Ammon's horn (tissue), 1 donor: ENCODE results near the gene ARHGAP8.
A peak's percentile ranks its signal among the peaks of the same experiment; 100 is the strongest.

Source experiments
- DNase-seq: peaks from one replicate; pipeline ENCODE4 v3.0.0-alpha.2; 2016; ENCODE audit warnings: low spot score

Gene ARHGAP8

DNA sequence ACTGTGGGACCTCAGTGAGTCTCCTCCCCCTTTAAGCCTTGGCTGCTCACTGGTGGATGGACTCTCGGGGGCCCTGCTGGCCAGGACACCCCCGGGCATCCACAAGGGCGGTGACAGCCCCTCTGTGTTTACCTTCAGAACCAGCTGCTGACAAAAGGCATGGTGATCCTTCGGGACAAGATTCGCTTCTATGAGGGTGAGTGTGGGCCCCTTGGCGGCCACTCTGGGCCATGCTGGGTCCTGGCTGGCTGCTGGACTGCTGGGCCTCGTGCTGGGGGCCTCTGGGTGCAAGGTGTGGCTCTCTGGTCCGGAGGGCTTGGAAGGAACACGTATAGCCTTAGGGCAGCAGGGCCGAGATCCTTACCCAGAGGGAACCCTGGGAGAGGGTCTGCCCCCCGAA, 25.9 kb upstream of the ARHGAP8 start:
- DNase-seq, result no peak

DNA sequence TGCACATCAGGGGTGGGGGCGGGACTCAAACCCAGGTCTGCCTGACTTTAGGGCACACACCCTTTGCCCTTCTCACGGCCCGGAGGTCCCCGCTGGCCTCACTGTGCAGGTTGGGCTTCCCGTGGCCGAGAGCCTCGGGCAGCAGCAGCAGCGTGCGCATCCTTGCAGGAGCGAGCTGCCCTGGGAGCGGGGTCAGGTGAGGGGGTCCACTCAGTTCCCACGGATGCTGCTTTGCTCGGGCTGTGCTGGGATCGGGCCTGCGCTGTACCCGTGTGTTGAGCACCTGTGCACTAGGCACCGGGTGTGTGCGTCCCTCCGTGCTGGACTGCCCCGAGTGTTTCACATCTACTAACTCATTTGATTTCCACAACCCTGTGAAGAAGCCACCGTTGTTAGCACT, 25.2 kb upstream of the ARHGAP8 start:
- DNase-seq, result no peak

DNA sequence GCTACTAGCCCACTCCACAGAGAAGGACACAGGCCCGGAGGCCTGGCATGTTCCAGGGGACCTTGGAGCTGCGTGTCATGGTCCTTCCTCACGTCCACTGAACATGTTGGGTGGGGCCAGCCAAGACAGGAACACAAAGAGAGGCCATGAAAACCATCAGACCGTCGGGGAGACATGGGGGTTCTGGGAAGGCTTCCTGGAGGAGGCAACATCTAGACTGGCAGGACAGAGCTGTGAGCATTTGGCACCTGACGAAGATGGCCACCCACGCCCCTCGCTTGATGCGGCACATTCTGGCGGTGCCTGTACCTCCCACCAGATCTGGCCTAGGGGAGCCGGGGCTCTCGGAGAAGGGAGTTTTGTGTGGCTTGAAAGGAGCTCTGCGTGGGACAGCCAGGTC, 24.7 kb upstream of the ARHGAP8 start:
- DNase-seq, result no peak

DNA sequence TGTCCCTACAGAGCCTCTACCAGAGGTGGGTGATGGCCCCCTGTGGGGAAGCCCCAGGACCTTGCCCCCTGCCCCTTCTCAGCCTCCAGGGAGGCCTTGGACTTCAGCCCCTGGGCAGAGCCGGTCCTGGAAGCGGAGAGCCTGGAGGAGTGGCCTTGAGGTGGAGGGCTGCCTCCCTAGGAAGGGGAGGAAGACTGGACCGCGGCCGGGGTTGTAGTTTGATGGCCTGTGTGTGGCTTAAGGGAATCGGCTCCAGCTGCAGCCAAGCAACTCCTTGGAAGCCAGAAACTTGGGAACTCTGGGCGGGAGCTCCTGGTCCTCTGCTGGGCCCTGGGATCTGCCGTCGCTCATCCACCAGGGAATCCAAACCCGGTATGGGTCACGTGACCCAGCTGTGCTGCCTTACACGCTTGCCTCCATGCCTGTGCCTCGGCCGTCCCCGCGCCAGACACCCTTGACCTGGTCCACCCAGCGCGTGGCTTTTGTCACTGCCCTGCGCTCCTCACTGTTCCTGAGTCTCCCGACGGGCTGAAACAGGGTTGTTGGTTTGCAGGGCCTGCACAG, 23.5 kb upstream of the ARHGAP8 start:
- DNase-seq, result no peak

DNA sequence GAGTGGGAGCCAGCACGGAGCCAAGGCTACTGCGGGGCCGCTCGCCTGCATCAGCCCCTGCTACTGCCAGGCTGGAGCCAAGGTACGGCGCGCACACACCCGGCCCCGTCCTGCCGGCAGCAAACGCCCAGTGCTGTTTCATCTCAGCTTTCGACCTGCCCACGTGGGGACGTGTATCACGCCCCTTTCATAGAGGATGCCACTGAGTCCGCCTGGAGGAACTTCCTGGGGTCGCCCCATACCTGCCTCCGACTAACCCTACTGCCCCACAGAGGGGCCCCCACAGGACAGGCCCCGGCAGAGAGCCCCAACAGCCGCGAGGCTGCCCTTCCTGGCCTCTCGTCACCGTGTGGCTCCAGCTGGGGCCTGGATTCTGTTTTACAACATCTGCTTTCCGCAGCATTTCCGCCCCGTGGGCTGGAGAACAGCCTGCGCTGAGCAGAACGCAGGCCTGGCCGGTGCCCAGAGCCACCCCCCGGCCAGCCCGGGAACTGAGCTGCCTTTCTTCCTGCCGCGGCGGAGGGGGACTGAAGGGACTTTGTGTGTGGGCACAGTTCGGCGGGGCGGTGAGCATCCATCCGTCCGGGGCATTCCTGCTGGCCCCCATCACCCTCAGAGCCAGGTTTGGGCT, 22.9 kb upstream of the ARHGAP8 start:
- DNase-seq, result peak; percentile 80

DNA sequence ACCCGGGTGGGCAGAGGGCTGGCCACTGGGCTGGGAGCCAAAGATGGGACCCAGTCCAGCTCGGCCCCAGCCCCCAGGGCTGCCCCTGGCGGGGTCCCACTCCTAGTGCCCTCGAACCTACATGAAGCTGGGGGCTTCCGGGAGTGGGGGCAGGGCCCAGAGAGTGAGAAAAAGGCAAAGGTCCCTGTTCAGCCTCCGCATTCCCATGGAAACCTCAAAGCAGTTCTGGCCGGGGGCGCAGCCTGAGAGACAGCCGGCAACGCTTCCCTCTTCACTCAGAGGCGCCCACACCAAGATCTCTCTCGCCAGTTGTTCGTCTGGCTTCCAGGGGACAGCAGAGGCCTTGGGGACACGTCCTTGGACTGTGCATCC, 22.4 kb upstream of the ARHGAP8 start:
- DNase-seq, result no peak

DNA sequence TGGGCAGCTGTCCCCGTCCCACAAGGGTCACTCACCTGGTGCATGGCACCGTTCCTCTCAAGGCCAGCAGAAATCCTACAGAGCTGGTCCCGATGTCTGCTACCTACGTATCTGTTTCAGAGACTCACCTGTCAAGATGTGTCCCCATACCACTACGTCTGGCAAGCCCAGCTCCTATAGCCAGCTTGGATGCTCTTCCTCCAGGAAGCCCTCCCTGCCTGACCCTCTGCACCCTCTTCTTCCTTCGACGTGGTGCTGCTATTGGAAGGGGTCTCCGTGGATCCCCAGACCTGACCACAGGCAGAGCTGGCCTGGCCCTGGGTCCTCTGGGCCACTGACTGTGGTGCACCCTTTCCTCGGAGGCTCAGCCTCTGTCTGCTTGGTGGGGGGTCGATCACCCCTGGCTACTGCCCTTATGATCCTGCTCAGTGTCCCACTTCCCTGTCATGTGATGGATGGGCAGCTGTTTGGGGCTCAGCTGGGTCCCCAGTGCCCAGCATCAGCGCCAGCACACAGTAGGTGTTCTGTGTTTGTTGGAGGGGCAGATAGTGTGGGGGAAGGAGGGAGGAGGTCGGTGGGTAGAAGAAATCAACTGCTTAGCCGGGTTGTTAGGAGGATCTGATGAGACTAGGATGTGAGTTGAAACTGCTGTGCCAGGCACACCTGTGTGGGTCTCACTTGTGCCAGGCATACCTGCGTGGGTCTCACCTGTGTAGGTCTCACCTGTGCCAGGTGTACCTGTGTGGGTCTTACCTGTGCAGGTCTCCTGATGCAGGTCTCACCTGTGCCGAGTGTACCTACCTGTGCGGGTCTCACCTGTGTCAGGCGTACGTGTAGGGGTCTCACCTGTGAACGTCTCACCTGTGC, 21.7 kb upstream of the ARHGAP8 start:
- DNase-seq, result no peak

DNA sequence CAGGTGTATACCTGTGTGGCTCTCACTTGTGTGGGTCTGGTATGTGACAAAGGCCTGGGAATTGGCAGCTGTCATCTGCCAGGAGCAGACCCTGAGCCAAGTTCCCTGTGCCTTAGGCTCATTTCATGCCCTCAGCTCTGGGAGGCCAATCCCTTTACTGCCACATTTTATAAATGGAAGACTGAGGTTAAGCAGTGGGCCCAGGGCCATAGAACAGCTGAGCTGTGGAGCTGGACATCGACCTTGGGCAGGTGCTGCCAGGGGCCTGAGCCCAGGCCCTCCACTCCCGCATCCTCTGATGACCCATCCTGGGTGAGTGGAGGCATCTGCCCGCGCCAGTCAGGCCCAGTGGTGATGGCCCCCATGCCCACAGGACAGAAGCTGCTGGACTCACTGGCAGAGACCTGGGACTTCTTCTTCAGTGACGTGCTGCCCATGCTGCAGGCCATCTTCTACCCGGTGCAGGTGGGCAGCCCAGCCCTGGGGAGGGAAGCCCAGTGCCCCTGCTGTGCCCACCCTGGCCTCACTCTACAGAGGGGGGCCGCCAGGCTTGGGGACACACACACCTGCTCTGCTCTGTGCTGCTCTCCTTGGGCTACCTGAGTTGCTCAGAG, 20.9 kb upstream of the ARHGAP8 start:
- no peak for DNase-seq

DNA sequence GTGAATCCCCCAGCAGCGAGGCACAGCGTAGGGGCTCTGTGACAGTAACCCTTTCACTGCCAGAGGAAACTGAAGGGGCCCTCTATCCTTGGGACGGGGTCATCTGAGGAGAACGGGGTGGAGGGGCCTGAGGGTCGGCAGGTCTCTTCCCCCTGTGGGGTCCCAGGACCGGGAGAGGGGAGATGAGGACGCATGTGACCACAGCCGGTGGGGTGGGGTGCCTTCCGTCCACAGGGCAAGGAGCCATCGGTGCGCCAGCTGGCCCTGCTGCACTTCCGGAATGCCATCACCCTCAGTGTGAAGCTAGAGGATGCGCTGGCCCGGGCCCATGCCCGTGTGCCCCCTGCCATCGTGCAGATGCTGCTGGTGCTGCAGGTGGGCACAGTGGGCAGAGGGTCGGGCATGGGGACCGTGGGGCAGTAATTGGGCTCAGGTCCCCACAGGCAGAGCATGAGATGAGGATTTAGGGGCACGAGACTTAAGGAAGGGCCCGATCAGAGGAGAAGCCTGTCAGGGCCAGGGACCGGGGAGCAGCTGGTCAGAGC, 20.3 kb upstream of the ARHGAP8 start:
- no peak for DNase-seq

DNA sequence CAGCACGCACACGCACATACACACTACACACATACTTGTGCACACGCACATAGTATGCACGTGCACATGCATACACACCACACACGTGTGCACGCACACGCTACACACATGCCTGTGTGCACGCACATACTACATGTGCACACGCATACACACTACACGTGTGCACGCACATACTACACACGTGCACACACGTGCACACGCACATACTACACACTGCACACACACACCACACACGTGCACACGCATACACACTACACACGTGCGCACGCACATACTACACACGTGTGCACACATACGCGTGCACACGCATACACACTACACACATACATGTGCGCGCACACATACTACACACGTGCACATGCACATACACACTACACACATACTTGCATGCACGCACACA, 19.7 kb upstream of the ARHGAP8 start:
- DNase-seq, result no peak

DNA sequence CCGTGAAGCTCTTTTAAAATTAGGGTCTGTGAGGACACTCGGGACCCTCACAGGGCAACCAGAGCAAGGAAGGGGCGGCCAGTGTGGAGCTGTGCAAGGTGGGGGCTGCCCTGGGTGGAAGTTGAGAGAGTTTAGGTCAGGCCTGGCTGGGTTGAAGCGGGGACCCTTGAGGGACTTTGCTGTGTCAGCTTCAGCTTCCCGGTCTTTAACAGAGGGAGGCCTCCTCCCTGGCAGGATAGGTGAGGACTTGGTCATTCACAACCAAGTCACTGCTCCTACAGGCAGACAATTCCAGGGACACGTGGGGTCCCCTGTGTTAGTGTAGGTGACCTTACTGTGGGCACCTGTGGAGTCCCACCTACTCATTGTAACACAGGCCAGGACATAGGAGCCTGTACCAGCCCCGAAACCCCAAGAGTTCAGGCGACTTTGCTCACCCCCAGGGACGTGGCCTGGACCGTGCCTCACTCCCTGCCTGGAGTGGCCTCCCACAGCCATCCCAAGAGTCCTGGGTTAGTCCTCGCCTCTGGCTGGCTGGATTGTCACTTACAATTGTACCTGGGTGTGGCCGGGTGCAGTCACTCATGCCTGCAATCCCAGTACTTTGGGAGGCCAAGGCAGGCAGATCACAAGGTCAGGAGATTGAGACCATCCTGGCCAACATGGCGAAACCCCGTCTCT, 18.8 kb upstream of the ARHGAP8 start:
- DNase-seq, result no peak

DNA sequence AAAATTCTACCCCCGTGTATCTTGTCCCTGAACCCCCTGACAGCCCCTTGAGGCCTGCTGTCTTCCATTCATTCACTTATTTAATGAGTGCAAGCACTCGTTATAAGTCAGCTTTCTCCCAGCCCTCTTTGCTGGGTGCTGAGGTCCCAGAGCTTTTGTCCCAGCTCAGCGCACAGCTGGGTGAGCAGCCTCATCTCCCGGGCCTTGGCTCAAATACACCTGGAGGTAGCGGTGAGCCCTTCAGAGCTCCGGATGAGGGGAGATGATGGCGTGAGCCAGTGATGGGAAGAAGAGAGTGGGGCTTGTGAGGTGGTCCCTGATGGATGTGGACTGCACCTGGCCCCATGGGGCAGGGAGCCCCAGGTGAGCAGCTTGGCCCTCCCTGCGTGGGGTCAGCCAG, 18.1 kb upstream of the ARHGAP8 start:
- DNase-seq, result no peak

DNA sequence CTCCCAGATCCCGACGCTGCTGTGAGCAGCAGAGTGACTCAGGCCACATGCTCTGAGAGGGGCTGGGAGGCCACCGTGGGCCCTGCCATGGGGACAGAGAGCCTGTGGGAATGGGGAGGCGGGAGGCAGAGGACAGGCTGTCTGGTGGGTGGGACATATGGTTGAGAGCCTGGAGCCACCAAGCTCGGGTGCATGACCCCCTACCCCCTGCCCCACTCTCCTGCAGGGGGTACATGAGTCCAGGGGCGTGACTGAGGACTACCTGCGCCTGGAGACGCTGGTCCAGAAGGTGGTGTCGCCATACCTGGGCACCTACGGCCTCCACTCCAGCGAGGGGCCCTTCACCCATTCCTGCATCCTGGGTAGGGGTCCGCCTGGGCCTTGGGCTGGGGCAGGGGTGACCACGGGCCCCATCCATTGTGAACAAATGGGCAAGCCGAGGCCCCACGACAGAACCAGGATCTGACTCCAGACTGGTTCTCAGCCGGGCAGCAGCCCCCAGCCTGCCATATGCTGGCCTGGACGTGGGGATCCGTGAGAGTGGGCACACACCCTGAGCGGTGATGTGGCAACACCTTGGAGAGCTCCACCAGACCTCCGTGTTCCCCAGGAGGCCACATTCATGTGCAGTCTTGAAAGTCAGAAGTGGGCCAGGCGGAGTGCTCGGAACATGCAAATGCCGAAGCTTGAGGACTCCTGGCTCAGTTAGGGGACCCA, 17.4 kb upstream of the ARHGAP8 start:
- DNase-seq, result no peak

DNA sequence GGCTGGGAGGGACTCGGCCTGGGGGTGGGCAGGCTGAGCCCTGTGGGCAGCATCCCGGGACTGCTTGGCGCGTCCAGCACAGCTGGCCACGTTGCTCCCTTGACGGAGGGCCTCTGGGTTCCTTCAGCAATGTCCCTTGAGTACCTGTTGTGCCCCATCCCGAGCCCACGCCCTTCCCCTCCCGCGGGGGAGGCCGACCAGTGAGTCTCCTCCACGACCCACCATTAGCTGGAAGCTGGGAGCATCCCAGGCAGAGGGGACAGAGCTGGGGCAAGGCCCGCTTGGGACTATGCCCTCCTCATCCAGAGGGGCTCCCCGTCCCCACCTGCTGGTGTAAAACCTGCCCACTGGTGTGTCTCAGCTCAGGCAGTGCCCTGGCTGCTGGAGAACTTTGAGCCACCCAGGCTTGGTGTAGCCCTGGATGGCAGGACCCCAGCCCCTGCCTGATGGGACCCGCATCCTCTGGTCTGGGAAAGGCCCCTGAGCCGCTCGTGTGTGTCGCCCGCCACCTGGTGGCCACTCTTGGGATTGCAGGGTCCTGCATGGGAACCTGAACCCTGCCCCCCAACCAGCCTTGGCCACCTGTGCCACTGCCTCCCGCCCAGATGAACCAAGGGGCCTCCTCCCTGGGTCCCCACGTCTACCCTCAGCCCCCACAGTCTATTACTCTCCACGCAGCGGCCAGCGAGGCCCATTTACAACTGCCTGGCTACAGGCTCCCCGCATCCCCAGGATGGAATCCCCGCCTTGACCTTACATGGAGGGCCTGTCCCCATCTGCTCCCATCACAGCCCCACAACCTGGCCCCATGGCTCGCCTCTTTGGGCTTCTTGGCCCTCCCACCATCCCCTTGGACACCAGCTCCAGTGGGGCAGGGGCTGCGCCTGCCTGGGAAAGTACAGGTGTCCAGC, 16.6 kb upstream of the ARHGAP8 start:
- peak; percentile 53 for DNase-seq

DNA sequence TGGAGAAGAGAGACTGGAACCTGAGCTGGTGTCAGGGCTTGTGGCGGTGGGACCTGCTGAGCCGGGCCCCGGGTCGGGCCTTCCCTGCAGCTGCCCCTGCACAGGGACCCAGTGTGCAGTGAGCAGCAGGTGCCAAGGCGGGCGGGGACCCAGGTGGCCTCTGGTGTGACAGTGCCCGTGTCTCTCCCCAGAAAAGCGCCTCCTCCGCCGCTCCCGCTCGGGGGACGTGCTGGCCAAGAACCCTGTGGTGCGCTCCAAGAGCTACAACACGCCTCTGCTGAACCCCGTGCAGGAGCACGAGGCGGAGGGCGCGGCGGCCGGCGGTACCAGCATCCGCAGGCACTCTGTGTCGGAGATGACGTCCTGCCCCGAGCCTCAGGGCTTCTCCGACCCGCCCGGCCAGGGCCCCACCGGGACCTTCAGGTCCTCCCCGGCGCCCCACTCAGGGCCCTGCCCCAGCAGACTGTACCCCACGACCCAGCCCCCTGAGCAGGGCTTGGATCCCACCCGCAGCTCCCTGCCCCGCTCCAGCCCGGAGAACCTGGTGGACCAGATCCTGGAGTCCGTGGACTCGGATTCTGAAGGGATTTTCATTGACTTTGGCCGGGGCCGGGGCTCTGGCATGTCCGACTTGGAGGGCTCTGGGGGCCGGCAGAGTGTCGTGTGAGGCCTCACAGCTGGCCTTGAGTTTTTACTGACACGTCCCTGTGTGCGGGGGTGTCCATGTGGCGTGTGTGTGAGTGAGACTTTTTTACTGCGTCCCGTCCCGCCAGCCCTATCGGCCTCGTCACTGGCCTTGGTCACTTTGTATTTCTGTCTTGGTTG, 15.6 kb upstream of the ARHGAP8 start:
- no peak for DNase-seq

DNA sequence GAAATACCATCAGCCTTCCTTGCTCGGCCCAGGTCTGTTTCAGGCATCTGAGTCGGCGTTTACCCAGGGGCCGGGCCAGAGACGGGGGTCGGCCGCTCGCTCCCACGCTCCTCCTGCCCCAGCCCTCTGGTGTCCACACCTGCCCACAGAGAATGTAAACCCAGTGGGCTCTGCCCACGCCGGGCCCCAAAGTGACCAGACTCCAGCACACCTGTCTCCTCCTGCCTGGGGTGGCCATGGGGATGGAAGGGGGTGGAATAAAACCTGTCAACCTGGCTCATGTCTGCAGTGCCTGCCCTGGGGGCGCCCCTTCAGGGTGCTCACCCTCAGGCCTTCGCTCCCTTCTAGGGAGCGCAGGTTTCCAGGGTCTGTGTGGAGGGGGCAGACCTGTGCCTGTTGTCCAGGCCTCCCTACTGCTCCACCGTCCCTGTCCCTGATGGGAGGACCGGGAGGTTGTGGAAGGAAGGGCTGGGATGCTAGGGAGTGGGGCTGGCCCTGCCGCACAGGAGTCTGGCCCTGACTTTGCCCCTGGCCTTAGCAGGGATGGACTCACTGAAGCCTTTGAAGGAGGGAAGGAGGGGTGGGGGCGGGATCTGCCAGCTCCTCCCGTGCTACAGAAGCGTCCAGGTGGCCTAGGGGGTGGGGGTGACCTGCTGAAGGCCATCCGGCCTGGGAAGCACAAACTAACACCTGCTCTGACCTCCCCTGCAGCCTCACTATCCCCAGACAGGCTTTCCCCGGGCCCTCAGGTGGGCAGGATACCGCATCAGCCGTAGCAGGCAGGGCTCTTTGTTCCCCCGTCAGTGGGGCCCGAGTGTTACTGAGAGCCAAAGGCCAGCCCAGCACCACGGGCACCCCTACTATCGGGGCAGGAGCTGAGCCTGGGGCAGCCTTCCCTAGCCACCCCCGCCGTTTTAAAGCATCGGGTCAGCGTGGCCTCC, 14.7 kb upstream of the ARHGAP8 start:
- DNase-seq, result no peak

DNA sequence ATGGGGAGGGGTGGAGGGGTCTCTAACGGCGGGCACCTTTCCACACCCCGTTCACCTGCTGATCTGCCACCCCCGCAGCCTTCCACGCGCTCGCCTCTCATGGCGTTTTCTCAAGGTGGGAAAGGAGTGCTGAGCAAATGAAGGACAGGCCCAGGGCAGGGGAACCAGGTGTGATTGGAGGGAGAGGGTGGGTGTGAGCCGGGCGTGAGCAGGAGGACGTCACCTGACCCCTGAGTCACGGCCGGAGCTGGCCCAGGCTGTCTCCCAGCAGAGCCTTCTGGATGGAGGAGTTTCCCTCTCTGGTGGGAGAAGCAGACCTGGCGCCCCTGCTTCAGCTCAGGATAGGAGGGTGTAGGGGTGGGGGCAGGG, 14.0 kb upstream of the ARHGAP8 start:
- DNase-seq, result no peak

DNA sequence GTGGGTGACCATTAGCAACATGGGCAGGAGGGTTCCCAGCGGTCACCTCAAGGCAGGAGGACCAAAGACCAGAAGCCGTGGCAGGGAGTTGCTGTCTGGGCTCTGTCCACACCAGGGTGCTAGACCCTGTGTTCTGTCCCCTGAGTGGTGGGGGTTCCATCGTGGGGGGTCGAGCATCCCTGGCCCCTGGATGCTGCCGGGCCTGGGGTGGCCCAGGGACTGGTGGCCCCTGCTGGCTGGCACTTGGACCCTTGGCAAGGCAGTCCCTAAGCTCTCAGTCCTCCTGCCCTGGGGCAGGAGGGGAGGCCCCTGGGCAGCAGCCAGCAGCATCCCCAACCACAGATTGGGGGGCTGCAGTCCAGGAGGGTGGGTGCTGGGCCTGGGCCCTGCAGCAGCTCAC, 13.4 kb upstream of the ARHGAP8 start:
- DNase-seq, result no peak
